Measurements from ENCODE around the gene PLXDC2. TPM values are rescaled to one million over a fixed set of nuclear protein-coding genes. Genes with fewer than 3 reads are reported as not detected.

Gene PLXDC2
- polyA plus RNA-seq, 1 of the 3 experiments (the other 2 are of a cell fraction) = 2.5 TPM

DNA sequence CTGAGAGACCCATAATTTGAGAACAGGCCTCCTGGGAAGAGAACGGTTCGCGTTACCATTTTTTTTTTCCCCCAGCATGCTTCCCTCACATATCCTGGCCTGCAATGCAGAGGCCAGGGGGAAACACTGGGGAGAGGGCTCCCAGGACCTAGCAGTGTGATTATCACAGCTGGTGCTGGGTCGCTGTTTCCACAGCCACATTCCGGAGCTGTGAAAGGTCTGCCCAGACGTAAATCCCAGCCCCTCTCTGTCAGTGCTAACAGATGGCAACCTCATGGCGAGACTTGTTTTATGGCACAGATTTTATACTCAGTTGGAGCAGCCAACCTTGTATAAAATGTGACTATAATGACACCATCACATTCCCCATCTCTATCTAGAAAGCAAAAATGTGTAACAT is 150.5 kb downstream of the PLXDC2 start (continued):
- no peak for TF ChIP-seq NFIC (IDR thresholded peaks at IDR 0.05; ENCODE audit: borderline replicate concordance)
- no peak for TF ChIP-seq TCF12 (IDR thresholded peaks at IDR 0.05)
- no peak for TF ChIP-seq SIN3A (IDR thresholded peaks at IDR 0.05; ENCODE audit: borderline replicate concordance, low read depth, low read length)
- no peak for TF ChIP-seq JUND (IDR thresholded peaks at IDR 0.05)
- no peak for TF ChIP-seq FOSL2 (IDR thresholded peaks at IDR 0.05; ENCODE audit: borderline replicate concordance, low read depth)
- no peak for TF ChIP-seq RXRA (IDR thresholded peaks at IDR 0.05; ENCODE audit: borderline replicate concordance, low read depth)
- TF ChIP-seq FOXM1 (IDR thresholded peaks at IDR 0.05; ENCODE audit: low read depth) = no peak
- no peak for TF ChIP-seq YY1 (IDR thresholded peaks at IDR 0.05; ENCODE audit: low read depth)
- no peak for TF ChIP-seq TAF1 (IDR thresholded peaks at IDR 0.05; ENCODE audit: borderline replicate concordance, low read depth, low read length)
- TF ChIP-seq ELF1 (IDR thresholded peaks at IDR 0.05) = no peak
- TF ChIP-seq NRF1 (IDR thresholded peaks at IDR 0.05; ENCODE audit: low read depth, low read length) = no peak
- no peak for TF ChIP-seq CTCF (IDR thresholded peaks at IDR 0.05)
- no peak for TF ChIP-seq EZH2phosphoT487 (IDR thresholded peaks at IDR 0.05; ENCODE audit: borderline replicate concordance, low read depth)
- TF ChIP-seq TEAD4 (IDR thresholded peaks at IDR 0.05; ENCODE audit: borderline replicate concordance, insufficient read depth) = no peak
- TF ChIP-seq, protein P1, sequence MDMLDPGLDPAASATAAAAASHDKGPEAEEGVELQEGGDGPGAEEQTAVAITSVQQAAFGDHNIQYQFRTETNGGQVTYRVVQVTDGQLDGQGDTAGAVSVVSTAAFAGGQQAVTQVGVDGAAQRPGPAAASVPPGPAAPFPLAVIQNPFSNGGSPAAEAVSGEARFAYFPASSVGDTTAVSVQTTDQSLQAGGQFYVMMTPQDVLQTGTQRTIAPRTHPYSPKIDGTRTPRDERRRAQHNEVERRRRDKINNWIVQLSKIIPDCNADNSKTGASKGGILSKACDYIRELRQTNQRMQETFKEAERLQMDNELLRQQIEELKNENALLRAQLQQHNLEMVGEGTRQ (IDR thresholded peaks at IDR 0.05; ENCODE audit: borderline replicate concordance, low read depth, low read length) = no peak
- TF ChIP-seq USF1 (IDR thresholded peaks at IDR 0.05; ENCODE audit: borderline replicate concordance, low read depth) = no peak
- peak; percentile 58; the same call in 1 of the 2 replicates for TF ChIP-seq FOXJ3 (CRISPR knock-in tag; IDR thresholded peaks at IDR 0.05)
- peak; percentile 49 for TF ChIP-seq CHD2 (IDR thresholded peaks at IDR 0.05; ENCODE audit: low read length, partially characterized antibody)
- no peak for TF ChIP-seq RFX5 (IDR thresholded peaks at IDR 0.05; ENCODE audit: low read length)
- no peak for TF ChIP-seq GATA2 (CRISPR knock-in tag; IDR thresholded peaks at IDR 0.05)
- TF ChIP-seq RAD21 (IDR thresholded peaks at IDR 0.05; ENCODE audit: low read length) = 0 out of 2 replicates have a peak, but pooled peaks have one; percentile 22
- peak; percentile 83; the same call in 1 of the 2 replicates for TF ChIP-seq MXI1 (IDR thresholded peaks at IDR 0.05; ENCODE audit: low read depth, low read length)
- TF ChIP-seq GABPA (IDR thresholded peaks at IDR 0.05; ENCODE audit: low read depth) = no peak
- TF ChIP-seq, protein P2, sequence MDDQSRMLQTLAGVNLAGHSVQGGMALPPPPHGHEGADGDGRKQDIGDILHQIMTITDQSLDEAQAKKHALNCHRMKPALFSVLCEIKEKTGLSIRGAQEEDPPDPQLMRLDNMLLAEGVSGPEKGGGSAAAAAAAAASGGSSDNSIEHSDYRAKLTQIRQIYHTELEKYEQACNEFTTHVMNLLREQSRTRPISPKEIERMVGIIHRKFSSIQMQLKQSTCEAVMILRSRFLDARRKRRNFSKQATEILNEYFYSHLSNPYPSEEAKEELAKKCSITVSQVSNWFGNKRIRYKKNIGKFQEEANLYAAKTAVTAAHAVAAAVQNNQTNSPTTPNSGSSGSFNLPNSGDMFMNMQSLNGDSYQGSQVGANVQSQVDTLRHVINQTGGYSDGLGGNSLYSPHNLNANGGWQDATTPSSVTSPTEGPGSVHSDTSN (IDR thresholded peaks at IDR 0.05) = no peak
- TF ChIP-seq SMC3 (IDR thresholded peaks at IDR 0.05; ENCODE audit: low read depth, low read length) = no peak
- TF ChIP-seq MEF2A (IDR thresholded peaks at IDR 0.05; ENCODE audit: borderline replicate concordance, low read depth) = no peak
- no peak for TF ChIP-seq MAX (IDR thresholded peaks at IDR 0.05; ENCODE audit: low read depth)

All from SK-N-SH (cell line).